ENCODE data around the gene CCDC8.
"Not testable (repeated sequence)": the region's sequence is repeated elsewhere in the genome, so short reads cannot be mapped to it uniquely, and the experiment has no call there.

Gene CCDC8

GRCh38 chr19:46413262-46414031 lies at the start of gene CCDC8:
Gene CCDC8 (minus strand): TSS chr19:46413564. CDS start chr19:46412810, 754 bp downstream.
- no peak for DNase-seq (ENCODE audit: low spot score)

- DNase-seq (ENCODE audit: low spot score): no peak
These were observed 48.2 kb upstream of the CCDC8 start for GRCh38 chr19:46461537-46461936.

GRCh38 chr19:46460981-46461380 lies 47.6 kb upstream of the CCDC8 start:
- DNase-seq (ENCODE audit: low spot score): no peak

- DNase-seq (ENCODE audit: low spot score): no peak
These were observed 46.7 kb upstream of the CCDC8 start for GRCh38 chr19:46460055-46460454.

- DNase-seq (ENCODE audit: low spot score): no peak
These were observed 43.6 kb upstream of the CCDC8 start for GRCh38 chr19:46456930-46457329.

GRCh38 chr19:46454244-46454643 lies 40.9 kb upstream of the CCDC8 start:
- DNase-seq (ENCODE audit: low spot score): no peak

GRCh38 chr19:46453661-46454060 lies 40.3 kb upstream of the CCDC8 start:
- no peak for DNase-seq (ENCODE audit: low spot score)

- DNase-seq (ENCODE audit: low spot score): no peak
These were observed 38.8 kb upstream of the CCDC8 start for GRCh38 chr19:46452186-46452585.

- no peak for DNase-seq (ENCODE audit: low spot score)
These were observed 38.0 kb upstream of the CCDC8 start for GRCh38 chr19:46451352-46451751.

GRCh38 chr19:46450737-46451136 lies 37.4 kb upstream of the CCDC8 start:
- DNase-seq (ENCODE audit: low spot score): no peak

- no peak for DNase-seq (ENCODE audit: low spot score)
These were observed 35.9 kb upstream of the CCDC8 start for GRCh38 chr19:46449228-46449627.

GRCh38 chr19:46448601-46449000 lies 35.2 kb upstream of the CCDC8 start:
- no peak for DNase-seq (ENCODE audit: low spot score)

- DNase-seq (ENCODE audit: low spot score): no peak
These were observed 34.5 kb upstream of the CCDC8 start for GRCh38 chr19:46447824-46448223.

GRCh38 chr19:46447006-46447405 lies 33.6 kb upstream of the CCDC8 start:
- no peak for DNase-seq (ENCODE audit: low spot score)

- DNase-seq (ENCODE audit: low spot score): no peak
These were observed 32.7 kb upstream of the CCDC8 start for GRCh38 chr19:46446021-46446420.

- no peak for DNase-seq (ENCODE audit: low spot score)
These were observed 29.6 kb upstream of the CCDC8 start for GRCh38 chr19:46442808-46443450.

GRCh38 chr19:46441866-46442265 lies 28.5 kb upstream of the CCDC8 start:
- DNase-seq (ENCODE audit: low spot score): no peak

GRCh38 chr19:46435689-46436088 lies 22.3 kb upstream of the CCDC8 start:
- not testable (repeated sequence) for DNase-seq (ENCODE audit: low spot score)

GRCh38 chr19:46435009-46435408 lies 21.6 kb upstream of the CCDC8 start:
- DNase-seq (ENCODE audit: low spot score): no peak

GRCh38 chr19:46433470-46433869 lies 20.1 kb upstream of the CCDC8 start:
- DNase-seq (ENCODE audit: low spot score): not testable (repeated sequence)

- DNase-seq (ENCODE audit: low spot score): no peak
These were observed 18.5 kb upstream of the CCDC8 start for GRCh38 chr19:46431824-46432223.

- DNase-seq (ENCODE audit: low spot score): no peak
These were observed 16.6 kb upstream of the CCDC8 start for GRCh38 chr19:46429999-46430398.

GRCh38 chr19:46428239-46429135 lies 15.1 kb upstream of the CCDC8 start, which contains the start of gene PNMA8C:
Gene PNMA8C (minus strand): TSS chr19:46428936. CDS start chr19:46428359, 577 bp downstream.
- peak; percentile 41 for DNase-seq (ENCODE audit: low spot score)
